Caco-2 (cell line): ENCODE results near the gene KCNQ5. TPM values are rescaled to one million over a fixed set of nuclear protein-coding genes. Genes with fewer than 3 reads are reported as not detected.

Experiments used
- BruUV-seq: library from RNA; stranded (reverse); fragments of 400-500 nt; replicated peaks from 2 replicates; lab custom pipeline; 2021; lab: Mats Ljungman, UMichigan
- CTCF ChIA-PET: fragments of 300-600 bp; sonication (Branson Sonifier 250); formaldehyde crosslinking; loops from one replicate; lab custom pipeline; 2022; ENCODE audit warnings: antibody characterized with exemption; lab: Charles Lee
- POLR2A ChIA-PET: fragments of 300-600 bp; sonication (Branson Sonifier 250); formaldehyde crosslinking; loops from one replicate; lab custom pipeline; 2022; ENCODE audit warnings: antibody characterized with exemption; lab: Charles Lee
- DNase-seq, 2 experiments: peaks; one replicate each; pipeline versions ENCODE4 v3.0.0 to v3.0.0-alpha.2; 2020 to 2022
- H3K27me3 ChIP-seq: replicated peaks from 2 replicates; pipeline ENCODE4 v1.6.0; 2011; ENCODE audit warnings: low read length; ENCODE audit not compliant: control insufficient read depth, insufficient read depth
- H3K36me3 ChIP-seq: 2 replicates; pipeline ENCODE4 v1.5.1; 2011; ENCODE audit warnings: low read length; ENCODE audit not compliant: control insufficient read depth, insufficient read depth
- H3K4me1 ChIP-seq: fragments of 250-450 bp; sonication (Bioruptor Pico); 2 replicates; pipeline ENCODE4 v1.5.1; 2020; ENCODE audit warnings: mild to moderate bottlenecking
- H3K4me3 ChIP-seq: 2 replicates; pipeline ENCODE4 v1.5.1; 2011; ENCODE audit warnings: low read depth, mild to moderate bottlenecking, control low read depth, low read length
- H3K9me3 ChIP-seq: fragments of 250-450 bp; sonication (Bioruptor Pico); 2 replicates; pipeline ENCODE4 v1.5.1; 2020; ENCODE audit warnings: mild to moderate bottlenecking, moderate library complexity
- H3K27ac Mint-ChIP-seq: one replicate; pipeline ENCODE4 v1.8.0; 2022; ENCODE audit warnings: mixed read lengths; ENCODE audit not compliant: unreplicated experiment
- H3K27me3 Mint-ChIP-seq: one replicate; pipeline ENCODE4 v1.8.0; 2022; ENCODE audit warnings: mixed read lengths; ENCODE audit not compliant: insufficient read depth, unreplicated experiment
- H3K36me3 Mint-ChIP-seq: one replicate; pipeline ENCODE4 v1.8.0; 2022; ENCODE audit warnings: mild to moderate bottlenecking, mixed read lengths; ENCODE audit not compliant: insufficient read depth, unreplicated experiment
- H3K4me1 Mint-ChIP-seq: one replicate; pipeline ENCODE4 v1.8.0; 2022; ENCODE audit warnings: low read depth, mixed read lengths; ENCODE audit not compliant: unreplicated experiment
- H3K4me3 Mint-ChIP-seq: one replicate; pipeline ENCODE4 v1.8.0; 2022; ENCODE audit warnings: mild to moderate bottlenecking, moderate library complexity, mixed read lengths; ENCODE audit not compliant: unreplicated experiment
- H3K9me3 Mint-ChIP-seq: one replicate; pipeline ENCODE4 v1.8.0; 2022; ENCODE audit warnings: mixed read lengths; ENCODE audit not compliant: unreplicated experiment
- CTCF ChIP-seq, 2 experiments: fragments of 200-600 bp in 1 of 2; IDR thresholded peaks; 1 replicate in 1 of 2; 2 replicates in 1 of 2; pipeline versions ENCODE4 v1.5.1 to v1.8.0; 2011 to 2022; ENCODE audit warnings: antibody characterized with exemption in 1 of 2, control low read depth in 1 of 2, inconsistent platforms in 1 of 2, low read depth in 1 of 2, low read length in 1 of 2, mild to moderate bottlenecking in 1 of 2, moderate library complexity in 1 of 2; ENCODE audit not compliant: insufficient read depth in 1 of 2, severe bottlenecking in 1 of 2, unreplicated experiment in 1 of 2
- intact Hi-C: fragments of 100-400 bp; cut with micrococcal nuclease; formaldehyde crosslinking; loops from one replicate; pipeline ENCODE4 v1.10.0; 2022; ENCODE audit not compliant: unreplicated experiment
- total RNA-seq: library from RNA; stranded (reverse); gene quantifications from 2 replicates; pipeline ENCODE4 v1.2.3, GENCODE V29; 2022

The KCNQ5 gene
- total RNA-seq, 1 experiment from 2014 or later = 0.20 TPM

GRCh38 chr6:72636786-72637185 is 14.9 kb downstream of the KCNQ5 start:
- no peaks in the 10 kb centered on the region for H3K9me3 ChIP-seq
- H3K36me3 ChIP-seq = no peaks in the 10 kb centered on the region
- ChIA-PET CTCF (no interaction called here), POLR2A (no interaction called here)
- DNase-seq = no peak
- no peaks in the 10 kb centered on the region for H3K4me1 ChIP-seq
- no peak overlapping the region for H3K4me3 ChIP-seq
- intact Hi-C loops = no loop called here
- Mint-ChIP-seq H3K27ac (no peak overlapping the region), H3K27me3 (peaks cover 6% of the 10 kb centered on the region), H3K36me3 (no peaks in the 10 kb centered on the region), H3K9me3 (no peaks in the 10 kb centered on the region), H3K4me3 (no peak overlapping the region), H3K4me1 (no peaks in the 10 kb centered on the region)
- no peak for TF ChIP-seq CTCF (IDR thresholded peaks at IDR 0.05; ENCODE audit: insufficient read depth in 1 of 2, low read depth in 1 of 2, low read length in 1 of 2, severe bottlenecking in 1 of 2, unreplicated experiment in 1 of 2)
- H3K27me3 ChIP-seq = no peaks in the 10 kb centered on the region
- BruUV-seq = no TSS peak

- no peak overlapping the region for H3K27ac Mint-ChIP-seq
- CTCF ChIA-PET = no interaction called here
- no peak overlapping the region for H3K4me3 Mint-ChIP-seq
- DNase-seq = no peak
- H3K4me1 Mint-ChIP-seq = no peaks in the 10 kb centered on the region
- intact Hi-C loops = no loop called here
- no peaks in the 10 kb centered on the region for H3K36me3 Mint-ChIP-seq
- no peaks in the 10 kb centered on the region for H3K4me1 ChIP-seq
- H3K36me3 ChIP-seq = no peaks in the 10 kb centered on the region
- peaks cover 12% of the 10 kb centered on the region for H3K27me3 Mint-ChIP-seq
- H3K9me3 ChIP-seq = no peaks in the 10 kb centered on the region
- TF ChIP-seq CTCF (IDR thresholded peaks at IDR 0.05; ENCODE audit: insufficient read depth in 1 of 2, low read depth in 1 of 2, low read length in 1 of 2, severe bottlenecking in 1 of 2, unreplicated experiment in 1 of 2) = no peak
- no peaks in the 10 kb centered on the region for H3K27me3 ChIP-seq
- H3K4me3 ChIP-seq = no peak overlapping the region
- POLR2A ChIA-PET = no interaction called here
- H3K9me3 Mint-ChIP-seq = no peaks in the 10 kb centered on the region
- BruUV-seq = no TSS peak
Measured at GRCh38 chr6:72639920-72640614, 18.2 kb downstream of the KCNQ5 start.

- H3K9me3 Mint-ChIP-seq = no peaks in the 10 kb centered on the region
- CTCF ChIA-PET = no interaction called here
- DNase-seq = no peak
- POLR2A ChIA-PET = no interaction called here
- BruUV-seq = no TSS peak
- no peaks in the 10 kb centered on the region for H3K36me3 Mint-ChIP-seq
- no peak overlapping the region for H3K27ac Mint-ChIP-seq
- H3K4me1 Mint-ChIP-seq = no peaks in the 10 kb centered on the region
- Histone ChIP-seq H3K4me1 (no peaks in the 10 kb centered on the region), H3K4me3 (no peak overlapping the region), H3K27me3 (no peaks in the 10 kb centered on the region), H3K36me3 (no peaks in the 10 kb centered on the region), H3K9me3 (no peaks in the 10 kb centered on the region)
- H3K4me3 Mint-ChIP-seq = no peak overlapping the region
- intact Hi-C loops = no loop called here
- H3K27me3 Mint-ChIP-seq = peaks cover 12% of the 10 kb centered on the region
- TF ChIP-seq CTCF (IDR thresholded peaks at IDR 0.05; ENCODE audit: insufficient read depth in 1 of 2, low read depth in 1 of 2, low read length in 1 of 2, severe bottlenecking in 1 of 2, unreplicated experiment in 1 of 2) = no peak
Measured at GRCh38 chr6:72640615-72640930, 18.7 kb downstream of the KCNQ5 start.
